NCI-H2107 treated with DMSO at 0.1 percent for 48 hours (cell line): ENCODE results near the gene TAAR6.
"Not testable (repeated sequence)": the region's sequence is repeated elsewhere in the genome, so short reads cannot be mapped to it uniquely, and the experiment has no call there.

Source experiments
- DNase-seq: peaks from one replicate; lab custom pipeline; 2025; ENCODE audit not compliant: unreplicated experiment; lab: John Stamatoyannopoulos, UW

The TAAR6 gene

DNA sequence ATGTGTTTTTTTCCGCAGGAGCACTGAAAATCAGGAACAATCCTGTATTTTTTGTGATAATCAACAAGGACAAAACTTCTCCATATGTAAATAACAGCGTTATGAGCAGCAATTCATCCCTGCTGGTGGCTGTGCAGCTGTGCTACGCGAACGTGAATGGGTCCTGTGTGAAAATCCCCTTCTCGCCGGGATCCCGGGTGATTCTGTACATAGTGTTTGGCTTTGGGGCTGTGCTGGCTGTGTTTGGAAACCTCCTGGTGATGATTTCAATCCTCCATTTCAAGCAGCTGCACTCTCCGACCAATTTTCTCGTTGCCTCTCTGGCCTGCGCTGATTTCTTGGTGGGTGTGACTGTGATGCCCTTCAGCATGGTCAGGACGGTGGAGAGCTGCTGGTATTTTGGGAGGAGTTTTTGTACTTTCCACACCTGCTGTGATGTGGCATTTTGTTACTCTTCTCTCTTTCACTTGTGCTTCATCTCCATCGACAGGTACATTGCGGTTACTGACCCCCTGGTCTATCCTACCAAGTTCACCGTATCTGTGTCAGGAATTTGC lies at the start of gene TAAR6:
Gene TAAR6 (plus strand): TSS at position 102 of the 557 bp plus-strand sequence. CDS start 0 bp downstream, at position 102.
- no peak for DNase-seq

DNA sequence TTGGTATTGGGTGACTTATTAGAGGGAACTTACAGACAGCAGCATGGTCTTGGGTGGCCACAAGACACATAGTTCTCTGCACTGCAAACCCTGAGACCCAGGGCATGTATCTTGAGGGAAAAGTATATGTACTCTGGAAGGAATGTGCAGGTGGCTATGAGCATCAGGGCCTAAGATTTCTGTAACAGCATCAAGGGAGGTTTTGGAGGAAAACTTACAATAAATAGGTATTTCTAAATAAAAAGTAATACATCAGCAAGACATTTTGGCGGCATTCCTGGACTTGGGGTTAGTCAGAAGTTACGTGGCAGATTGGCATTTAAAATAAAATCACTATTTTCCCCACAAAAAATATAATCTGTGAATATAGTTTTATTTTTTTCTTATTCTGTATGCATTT lies 49.2 kb upstream of the TAAR6 start:
- DNase-seq = no peak

- no peak for DNase-seq
Observed at GRCh38 chr6:132524646-132525045, 45.5 kb upstream of the TAAR6 start.

GRCh38 chr6:132525866-132526265 lies 44.3 kb upstream of the TAAR6 start:
- DNase-seq = no peak

- DNase-seq = no peak
Observed at GRCh38 chr6:132526461-132526860, 43.7 kb upstream of the TAAR6 start.

GRCh38 chr6:132527791-132528190 lies 42.3 kb upstream of the TAAR6 start:
- DNase-seq = no peak

DNA sequence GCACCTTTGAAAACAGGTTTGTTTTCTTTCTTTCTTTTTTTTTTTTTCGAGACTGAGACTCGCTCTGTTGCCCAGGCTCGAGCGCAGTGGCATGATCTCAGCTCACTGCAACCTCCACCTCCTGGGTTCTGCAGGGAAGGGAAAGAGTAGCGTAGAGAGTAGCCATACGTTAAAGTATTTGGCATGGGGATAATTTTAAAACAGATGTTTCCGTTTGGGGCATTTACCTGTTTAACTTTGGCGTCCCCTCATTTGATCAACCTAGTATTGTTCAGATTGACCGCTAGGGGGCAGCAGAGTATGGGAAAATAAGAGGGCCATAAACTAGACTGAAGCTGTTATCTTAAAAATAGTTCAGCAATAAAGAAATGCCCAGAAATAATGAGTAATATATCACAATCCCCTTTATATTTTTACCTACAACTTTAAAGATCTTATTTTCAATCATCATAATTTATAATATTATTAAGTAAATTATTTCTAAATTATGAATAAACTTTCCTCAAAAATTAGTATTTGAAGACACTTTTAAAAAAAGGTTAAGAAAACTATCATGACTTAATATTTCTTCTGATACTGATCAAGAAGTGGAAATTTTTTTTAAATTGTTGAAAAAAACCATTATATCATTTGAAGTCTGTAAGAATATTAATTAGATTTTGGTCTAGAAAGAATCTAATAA lies 39.7 kb upstream of the TAAR6 start:
- peak; percentile 51 for DNase-seq

DNA sequence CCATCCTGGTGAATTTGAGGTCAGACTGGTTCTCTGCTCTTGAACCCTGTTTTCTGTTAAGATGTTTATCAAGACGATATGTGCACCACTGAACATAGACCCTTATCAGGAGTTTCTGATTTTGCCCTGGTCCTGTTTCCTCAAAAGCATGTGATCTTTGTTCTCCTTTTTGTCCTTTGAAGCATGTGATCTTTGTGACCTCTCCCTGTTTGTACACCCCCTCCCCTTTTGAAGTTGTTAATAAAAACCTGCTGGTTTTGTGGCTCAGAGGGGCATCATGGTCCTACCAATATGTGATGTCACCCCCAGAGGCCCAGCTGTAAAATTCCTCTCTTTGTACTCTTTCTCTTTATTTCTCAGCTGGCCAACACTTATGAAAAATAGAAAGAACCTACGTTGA lies 35.6 kb upstream of the TAAR6 start:
- DNase-seq = not testable (repeated sequence)

- no peak for DNase-seq
Observed at GRCh38 chr6:132537145-132537544, 33.0 kb upstream of the TAAR6 start.

DNA sequence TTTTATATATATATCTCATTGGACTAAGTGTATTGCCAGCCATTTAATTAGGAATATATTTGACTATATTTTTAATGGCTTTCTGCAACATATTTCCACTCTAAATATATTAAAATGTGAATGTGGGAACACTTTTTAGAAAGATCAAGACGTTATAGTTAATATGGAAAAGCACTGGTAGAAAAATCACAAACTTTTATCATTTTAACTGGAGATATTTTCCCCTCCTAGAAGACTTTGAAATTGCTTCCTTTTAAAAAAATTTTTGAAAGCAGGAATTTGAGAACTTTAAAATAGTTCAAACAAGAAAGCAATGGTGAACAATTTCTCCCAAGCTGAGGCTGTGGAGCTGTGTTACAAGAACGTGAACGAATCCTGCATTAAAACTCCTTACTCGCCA lies 32.1 kb upstream of the TAAR6 start, which contains the start of gene TAAR9:
Gene TAAR9 (plus strand): TSS at position 301 of the 400 bp plus-strand sequence. CDS start 13 bp downstream, at position 314.
- no peak for DNase-seq

DNA sequence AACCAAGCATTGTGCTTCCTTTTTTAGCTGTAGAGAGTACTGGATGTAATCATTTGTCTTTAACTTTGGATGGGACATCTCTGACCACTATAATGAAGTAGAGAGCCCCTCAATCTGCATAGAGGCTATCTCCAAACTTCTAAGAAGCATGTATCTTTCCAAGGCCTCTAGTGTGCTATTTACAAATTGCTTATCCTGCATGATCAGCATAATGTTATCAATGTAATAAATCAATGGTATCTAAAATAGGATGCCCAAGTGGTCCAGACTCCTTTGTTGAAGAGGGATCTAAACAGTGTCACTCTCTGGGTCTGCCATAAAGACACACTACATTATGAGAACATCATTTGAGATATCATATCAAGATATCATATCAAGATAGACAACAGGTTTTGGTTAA lies 25.3 kb upstream of the TAAR6 start:
- no peak for DNase-seq

DNA sequence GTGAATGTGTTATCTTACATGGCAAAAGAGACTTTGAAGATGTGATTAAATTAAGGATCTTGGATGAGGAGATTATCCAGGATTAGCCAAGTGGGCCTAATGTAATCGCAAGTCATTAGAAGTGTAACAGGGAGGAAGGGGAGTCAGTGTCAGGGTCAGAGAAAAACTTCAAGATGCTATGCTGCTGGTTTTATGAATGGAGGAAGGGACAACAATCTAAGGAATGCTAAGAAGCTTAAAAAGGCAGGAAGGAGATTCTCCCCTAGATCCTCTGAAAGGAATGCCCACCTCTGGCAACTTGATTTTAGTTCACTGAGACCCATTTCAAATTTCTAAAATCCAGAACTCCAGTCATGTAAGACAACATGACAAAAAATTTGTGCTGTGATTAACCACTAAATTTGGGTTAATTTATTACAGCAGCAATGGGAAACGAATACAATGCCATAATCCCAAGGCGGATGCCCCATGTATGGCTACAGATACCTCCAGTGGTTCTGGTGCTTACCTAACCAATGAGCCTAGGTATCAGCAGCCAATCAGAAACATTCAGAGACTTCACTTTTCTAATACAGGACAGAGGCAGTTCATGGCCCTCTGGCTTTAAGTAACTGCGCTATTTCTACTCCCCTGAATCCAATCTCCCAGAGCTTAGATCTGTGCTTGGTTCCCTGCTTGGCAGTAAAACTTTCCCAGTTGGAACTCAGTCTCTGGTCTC lies 21.2 kb upstream of the TAAR6 start:
- DNase-seq = no peak

DNA sequence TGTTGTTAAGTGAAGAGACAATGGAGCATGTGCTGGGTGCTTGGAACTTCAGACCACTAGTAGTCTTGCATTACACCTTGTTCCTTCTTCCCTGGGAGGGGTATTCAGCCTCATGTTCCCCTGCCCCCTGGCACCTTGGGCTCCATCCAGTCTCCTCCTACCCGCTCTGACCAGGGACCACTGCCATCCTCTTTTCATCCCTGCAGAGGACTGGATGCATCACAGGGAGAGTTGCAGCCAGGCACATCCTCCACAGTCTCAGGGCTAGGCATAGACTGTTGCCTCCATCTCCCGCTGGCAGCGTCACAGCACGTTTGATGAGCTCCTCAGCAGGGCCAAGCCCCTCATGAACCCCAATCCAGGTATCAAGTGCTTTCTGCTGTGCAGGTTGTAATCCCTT lies 18.9 kb upstream of the TAAR6 start:
- DNase-seq = no peak

DNA sequence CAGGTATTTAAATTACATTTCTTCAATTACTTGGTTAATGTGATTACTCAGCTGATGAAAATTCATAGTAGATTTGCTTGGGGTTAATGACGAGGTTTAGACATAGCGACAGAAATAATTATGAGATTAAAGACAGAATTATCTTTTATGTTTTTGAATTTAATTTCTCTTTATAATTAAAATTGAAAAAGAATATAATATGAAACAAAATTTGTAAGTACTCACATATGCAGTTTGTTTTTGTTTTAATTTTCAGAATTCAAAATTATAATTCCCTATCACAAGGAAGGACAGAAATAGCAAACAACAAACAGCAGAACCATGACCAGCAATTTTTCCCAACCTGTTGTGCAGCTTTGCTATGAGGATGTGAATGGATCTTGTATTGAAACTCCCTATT lies 17.8 kb upstream of the TAAR6 start, which contains the start of gene TAAR8:
Gene TAAR8 (plus strand): TSS at position 301 of the 400 bp plus-strand sequence. CDS start 21 bp downstream, at position 322.
- DNase-seq = no peak

DNA sequence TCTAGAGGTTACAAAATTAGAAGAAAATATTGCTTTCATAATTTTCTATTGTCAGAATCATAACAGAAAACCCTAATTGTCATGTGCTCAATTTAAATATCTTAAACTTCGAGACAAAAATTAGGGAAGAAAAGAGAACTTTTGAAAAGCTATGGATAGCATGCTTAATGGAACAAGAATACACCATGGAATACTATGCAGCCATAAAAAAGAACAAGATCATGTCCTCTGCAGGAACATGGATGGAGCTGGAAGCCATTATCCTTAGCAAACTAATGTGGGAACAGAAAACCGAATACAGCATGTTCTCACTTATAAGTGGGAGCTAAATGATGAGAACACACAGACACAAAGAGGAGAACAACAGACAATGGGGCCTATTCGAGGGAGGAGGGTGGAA lies 10.0 kb upstream of the TAAR6 start:
- not testable (repeated sequence) for DNase-seq

DNA sequence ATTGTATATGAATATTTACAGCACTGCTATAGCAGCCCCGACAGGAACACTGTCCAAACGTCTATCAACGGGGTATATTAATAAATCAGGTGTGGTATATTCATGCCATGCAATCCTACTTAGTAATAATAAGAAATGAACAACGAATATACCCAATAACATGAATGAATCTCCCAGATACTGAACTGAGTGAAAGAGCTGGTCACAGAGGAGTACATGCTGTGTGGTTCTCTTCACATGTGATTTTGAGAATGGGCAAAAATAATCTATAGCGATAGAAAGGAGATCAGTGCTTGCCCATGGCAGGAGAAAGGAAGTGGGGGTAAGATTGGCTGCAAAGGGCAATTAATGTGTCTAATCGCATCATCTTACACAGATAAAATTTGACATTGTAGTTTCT lies 3.7 kb upstream of the TAAR6 start:
- no peak for DNase-seq

- DNase-seq = no peak
Observed at GRCh38 chr6:132567566-132567965, 2.6 kb upstream of the TAAR6 start.

- DNase-seq = no peak
Observed at GRCh38 chr6:132568611-132569010, 1.5 kb upstream of the TAAR6 start.

DNA sequence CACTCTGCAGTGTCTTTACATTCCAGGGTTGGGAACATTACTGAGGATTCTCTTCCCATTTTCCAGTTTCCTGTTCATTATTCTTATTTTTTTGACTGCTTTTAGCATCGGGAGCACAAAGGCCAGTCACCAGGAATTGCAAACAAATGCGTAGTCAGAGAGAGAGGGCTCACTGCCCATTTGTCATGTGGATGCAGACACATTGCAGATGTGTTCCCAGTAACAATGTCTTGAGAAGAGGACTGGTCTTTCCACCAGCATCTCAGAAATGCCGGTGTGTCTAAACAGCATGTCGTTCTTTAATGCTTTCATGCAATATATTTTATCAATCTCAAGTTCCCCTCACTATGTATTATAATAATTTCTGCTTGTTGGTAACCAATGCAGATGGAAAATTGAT lies 952 bp upstream of the TAAR6 start:
- no peak for DNase-seq

DNA sequence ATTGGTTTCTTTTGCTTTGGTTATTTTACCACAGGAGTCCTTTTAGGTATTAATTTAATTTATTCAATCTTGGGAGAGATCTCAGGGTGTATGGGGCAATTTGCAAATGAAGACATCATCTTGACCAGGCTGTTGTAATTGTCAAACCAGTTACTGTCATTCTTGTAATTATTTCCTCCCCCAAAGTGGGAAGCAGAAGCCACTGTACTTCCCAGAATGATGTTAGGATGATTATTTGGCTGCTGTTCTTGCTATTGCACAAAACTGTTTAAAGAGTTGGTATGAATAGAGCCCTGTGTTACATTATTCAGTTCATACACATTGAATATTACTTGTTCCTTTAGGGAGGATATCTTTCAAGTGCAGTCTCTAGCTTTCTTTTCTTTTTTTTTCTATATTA lies 1.7 kb downstream of the TAAR6 start:
- DNase-seq = no peak

- DNase-seq = no peak
Observed at GRCh38 chr6:132584698-132585097, 14.6 kb downstream of the TAAR6 start.

- no peak for DNase-seq
Observed at GRCh38 chr6:132587424-132587823, 17.3 kb downstream of the TAAR6 start.
